Osteocyte (in vitro differentiated cells): ENCODE results near the gene BNC2. TPM values are rescaled to one million over a fixed set of nuclear protein-coding genes. Genes with fewer than 3 reads are reported as not detected.

ENCODE experiments used
- DNase-seq: peaks from one replicate; pipeline ENCODE4 v3.0.0; 2021; ENCODE audit warnings: mixed read lengths; ENCODE audit not compliant: unreplicated experiment; ENCODE audit errors: extremely low spot score
- H3K27ac Mint-ChIP-seq: one replicate; pipeline ENCODE4 v1.8.0; 2021; ENCODE audit warnings: mild to moderate bottlenecking, mixed read lengths; ENCODE audit not compliant: unreplicated experiment
- H3K27me3 Mint-ChIP-seq: one replicate; pipeline ENCODE4 v1.8.0; 2021; ENCODE audit warnings: mixed read lengths; ENCODE audit not compliant: unreplicated experiment
- H3K36me3 Mint-ChIP-seq: one replicate; pipeline ENCODE4 v1.8.0; 2021; ENCODE audit warnings: mixed read lengths; ENCODE audit not compliant: unreplicated experiment
- H3K4me1 Mint-ChIP-seq: one replicate; pipeline ENCODE4 v1.8.0; 2021; ENCODE audit warnings: mixed read lengths; ENCODE audit not compliant: unreplicated experiment
- H3K4me3 Mint-ChIP-seq: one replicate; pipeline ENCODE4 v1.8.0; 2021; ENCODE audit warnings: mild to moderate bottlenecking, moderate library complexity, mixed read lengths; ENCODE audit not compliant: unreplicated experiment
- H3K9me3 Mint-ChIP-seq: one replicate; pipeline ENCODE4 v1.8.0; 2021; ENCODE audit warnings: mixed read lengths; ENCODE audit not compliant: unreplicated experiment
- CTCF ChIP-seq: fragments of 200-600 bp; sonication (generic); IDR thresholded peaks from 2 replicates; pipeline ENCODE4 v1.5.0; 2021; ENCODE audit warnings: antibody characterized with exemption, mild to moderate bottlenecking, moderate library complexity
- total RNA-seq: library from RNA; stranded (reverse); gene quantifications from 2 replicates; pipeline ENCODE4 v1.2.1, GENCODE V29; 2021

The BNC2 gene
- total RNA-seq, 1 donor from 2014 or later, result 66.5 TPM

GRCh38 chr9:16427873-16428427 is 442.5 kb downstream of the BNC2 start:
- TF ChIP-seq CTCF, result no peak
- Mint-ChIP-seq H3K36me3 (peaks cover 30% of the 10 kb centered on the region), H3K27ac (no peak overlapping the region), H3K27me3 (no peaks in the 10 kb centered on the region), H3K4me1 (peaks cover 27% of the 10 kb centered on the region), H3K9me3 (no peaks in the 10 kb centered on the region), H3K4me3 (no peak overlapping the region)
- no peak for DNase-seq

- no peak for DNase-seq
- Mint-ChIP-seq H3K4me3 (no peak overlapping the region), H3K36me3 (peaks cover 28% of the 10 kb centered on the region), H3K9me3 (no peaks in the 10 kb centered on the region), H3K27ac (no peak overlapping the region), H3K27me3 (no peaks in the 10 kb centered on the region), H3K4me1 (peaks cover 37% of the 10 kb centered on the region)
- TF ChIP-seq CTCF, result no peak
These were observed 443.8 kb downstream of the BNC2 start for GRCh38 chr9:16426716-16427115.

- H3K27me3 Mint-ChIP-seq, result no peaks in the 10 kb centered on the region
- peaks cover 26% of the 10 kb centered on the region for H3K36me3 Mint-ChIP-seq
- no peak for DNase-seq
- peak overlapping the region; percentile 28 for H3K4me3 Mint-ChIP-seq
- H3K4me1 Mint-ChIP-seq, result peaks cover 47% of the 10 kb centered on the region
- H3K9me3 Mint-ChIP-seq, result no peaks in the 10 kb centered on the region
- TF ChIP-seq CTCF, result no peak
- H3K27ac Mint-ChIP-seq, result peak overlapping the region; percentile 63
These were observed 444.8 kb downstream of the BNC2 start for GRCh38 chr9:16425562-16426231.

- no peak for DNase-seq
- Mint-ChIP-seq H3K9me3 (no peaks in the 10 kb centered on the region), H3K4me3 (peak overlapping the region; percentile 55), H3K27me3 (no peaks in the 10 kb centered on the region), H3K27ac (peak overlapping the region; percentile 82), H3K36me3 (peaks cover 16% of the 10 kb centered on the region), H3K4me1 (peaks cover 61% of the 10 kb centered on the region)
- no peak for TF ChIP-seq CTCF
These were observed 448.4 kb downstream of the BNC2 start for GRCh38 chr9:16422114-16422513.

GRCh38 chr9:16421532-16421931 is 448.9 kb downstream of the BNC2 start:
- no peak for TF ChIP-seq CTCF
- Mint-ChIP-seq H3K4me1 (peaks cover 64% of the 10 kb centered on the region), H3K4me3 (peak overlapping the region; percentile 55), H3K27me3 (no peaks in the 10 kb centered on the region), H3K9me3 (no peaks in the 10 kb centered on the region), H3K36me3 (peaks cover 18% of the 10 kb centered on the region), H3K27ac (peak overlapping the region; percentile 82)
- no peak for DNase-seq
